Measurements from ENCODE around the gene SLTM.
"Not testable (repeated sequence)": the region's sequence is repeated elsewhere in the genome, so short reads cannot be mapped to it uniquely, and the experiment has no call there.

Gene SLTM

DNA sequence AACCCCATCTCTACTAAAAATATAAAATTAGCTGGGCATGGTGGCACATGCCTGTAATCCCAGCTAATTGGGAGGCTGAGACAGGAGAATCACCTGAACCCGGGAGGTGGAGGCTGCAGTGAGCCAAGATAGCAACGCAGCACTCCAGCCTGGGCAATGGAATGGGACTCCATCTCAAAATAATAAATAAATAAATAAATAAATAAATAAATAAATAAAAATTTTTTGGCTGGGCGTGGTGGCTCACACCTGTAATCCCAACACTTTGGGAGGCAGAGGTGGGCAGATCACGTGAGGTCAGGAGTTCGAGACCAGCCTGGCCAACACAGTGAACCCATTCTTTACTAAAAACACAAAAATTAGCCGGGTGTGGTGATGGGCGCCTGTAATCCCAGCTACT lies 13.0 kb downstream of the SLTM start (continued):
- TF ChIP-seq ZNF558 (tag by site-specific recombination; IDR thresholded peaks at IDR 0.05) (peak; percentile 17; the same call in 1 of the 2 replicates), ZNF623 (tag by site-specific recombination; IDR thresholded peaks at IDR 0.05) (peak; percentile 50; the same call in 1 of the 2 replicates), ZNF394 (tag by site-specific recombination; IDR thresholded peaks at IDR 0.05; ENCODE audit: borderline replicate concordance) (peak; percentile 82; the same call in 1 of the 2 replicates), ZNF140 (tag by site-specific recombination; IDR thresholded peaks at IDR 0.05) (peak; percentile 57; the same call in 1 of the 2 replicates)

- H3K36me3 ChIP-seq (ENCODE audit: control insufficient read depth in 2 of 2, insufficient read depth in 1 of 2, low read length in 2 of 2) = peaks cover 0 to 18% of the 10 kb centered on the region in 2 experiments; a peak in 2 of 3 replicates
Observed at GRCh38 chr15:58919232-58919631, 14.2 kb downstream of the SLTM start.

DNA sequence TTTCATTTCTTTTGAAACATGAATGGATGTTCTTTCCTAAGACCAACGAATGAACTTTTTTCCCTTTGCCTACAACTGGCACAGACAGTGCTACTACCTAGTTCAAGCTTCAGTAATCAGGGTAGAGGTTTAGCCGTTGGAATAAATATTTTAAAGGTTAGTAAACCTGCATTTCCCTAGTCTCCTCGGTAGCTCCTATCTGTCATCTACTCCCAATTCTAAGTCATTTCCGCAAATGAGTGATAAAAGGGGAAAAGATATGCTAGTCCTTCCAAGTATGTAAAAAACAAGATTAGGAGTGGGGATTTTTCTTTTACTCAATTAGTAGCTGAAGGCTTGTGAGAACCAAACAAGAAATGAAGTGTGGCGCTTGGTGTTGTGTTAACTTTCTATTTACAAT lies 15.2 kb downstream of the SLTM start:
- POLR2A ChIA-PET = no interaction called here
- Histone ChIP-seq H3K27ac (ENCODE audit: extremely low read depth, low read depth, low read length) (no peak overlapping the region), H3K4me1 (ENCODE audit: control insufficient read depth, insufficient read depth, low read length) (no peaks in the 10 kb centered on the region), H3K36me3 (ENCODE audit: control insufficient read depth in 2 of 2, insufficient read depth in 1 of 2, low read length in 2 of 2) (peaks cover 0 to 24% of the 10 kb centered on the region in 2 experiments; a peak in 2 of 3 replicates), H3K4me3 (ENCODE audit: low read depth, low read length) (no peak overlapping the region), H3K9me3 (ENCODE audit: control insufficient read depth, insufficient read depth, low read depth, low read length) (no peaks in the 10 kb centered on the region)
- TF ChIP-seq ZNF211 (tag by site-specific recombination; IDR thresholded peaks at IDR 0.05; ENCODE audit: low read depth) (no peak), ZFP41 (tag by site-specific recombination; IDR thresholded peaks at IDR 0.05; ENCODE audit: borderline replicate concordance) (no peak), ZNF558 (tag by site-specific recombination; IDR thresholded peaks at IDR 0.05) (no peak), ZNF398 (tag by site-specific recombination; IDR thresholded peaks at IDR 0.05) (no peak), ZNF791 (tag by site-specific recombination; IDR thresholded peaks at IDR 0.05) (no peak), SP3 (tag by site-specific recombination; IDR thresholded peaks at IDR 0.05) (no peak), ZBTB8A (tag by site-specific recombination; IDR thresholded peaks at IDR 0.05) (no peak)
- TF ChIP-seq, protein P1, sequence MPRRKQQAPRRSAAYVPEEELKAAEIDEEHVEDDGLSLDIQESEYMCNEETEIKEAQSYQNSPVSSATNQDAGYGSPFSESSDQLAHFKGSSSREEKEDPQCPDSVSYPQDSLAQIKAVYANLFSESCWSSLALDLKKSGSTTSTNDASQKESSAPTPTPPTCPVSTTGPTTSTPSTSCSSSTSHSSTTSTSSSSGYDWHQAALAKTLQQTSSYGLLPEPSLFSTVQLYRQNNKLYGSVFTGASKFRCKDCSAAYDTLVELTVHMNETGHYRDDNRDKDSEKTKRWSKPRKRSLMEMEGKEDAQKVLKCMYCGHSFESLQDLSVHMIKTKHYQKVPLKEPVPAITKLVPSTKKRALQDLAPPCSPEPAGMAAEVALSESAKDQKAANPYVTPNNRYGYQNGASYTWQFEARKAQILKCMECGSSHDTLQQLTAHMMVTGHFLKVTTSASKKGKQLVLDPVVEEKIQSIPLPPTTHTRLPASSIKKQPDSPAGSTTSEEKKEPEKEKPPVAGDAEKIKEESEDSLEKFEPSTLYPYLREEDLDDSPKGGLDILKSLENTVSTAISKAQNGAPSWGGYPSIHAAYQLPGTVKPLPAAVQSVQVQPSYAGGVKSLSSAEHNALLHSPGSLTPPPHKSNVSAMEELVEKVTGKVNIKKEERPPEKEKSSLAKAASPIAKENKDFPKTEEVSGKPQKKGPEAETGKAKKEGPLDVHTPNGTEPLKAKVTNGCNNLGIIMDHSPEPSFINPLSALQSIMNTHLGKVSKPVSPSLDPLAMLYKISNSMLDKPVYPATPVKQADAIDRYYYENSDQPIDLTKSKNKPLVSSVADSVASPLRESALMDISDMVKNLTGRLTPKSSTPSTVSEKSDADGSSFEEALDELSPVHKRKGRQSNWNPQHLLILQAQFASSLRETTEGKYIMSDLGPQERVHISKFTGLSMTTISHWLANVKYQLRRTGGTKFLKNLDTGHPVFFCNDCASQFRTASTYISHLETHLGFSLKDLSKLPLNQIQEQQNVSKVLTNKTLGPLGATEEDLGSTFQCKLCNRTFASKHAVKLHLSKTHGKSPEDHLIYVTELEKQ (tag by site-specific recombination; IDR thresholded peaks at IDR 0.05; ENCODE audit: borderline replicate concordance) = no peak
- CTCF ChIA-PET = no interaction called here

More at GRCh38 chr15:58919232-58919631, 14.2 kb downstream of the SLTM start:
- no peak overlapping the region for H3K4me3 ChIP-seq (ENCODE audit: low read depth, low read length)
- TF ChIP-seq ZFP3 (tag by site-specific recombination; IDR thresholded peaks at IDR 0.05; ENCODE audit: low read depth) = no peak
- H3K27ac ChIP-seq (ENCODE audit: extremely low read depth, low read depth, low read length) = no peak overlapping the region
- H3K4me1 ChIP-seq (ENCODE audit: control insufficient read depth, insufficient read depth, low read length) = no peaks in the 10 kb centered on the region
- H3K9me3 ChIP-seq (ENCODE audit: control insufficient read depth, insufficient read depth, low read depth, low read length) = no peaks in the 10 kb centered on the region
- CTCF ChIA-PET = no interaction called here
- POLR2A ChIA-PET = no interaction called here

DNA sequence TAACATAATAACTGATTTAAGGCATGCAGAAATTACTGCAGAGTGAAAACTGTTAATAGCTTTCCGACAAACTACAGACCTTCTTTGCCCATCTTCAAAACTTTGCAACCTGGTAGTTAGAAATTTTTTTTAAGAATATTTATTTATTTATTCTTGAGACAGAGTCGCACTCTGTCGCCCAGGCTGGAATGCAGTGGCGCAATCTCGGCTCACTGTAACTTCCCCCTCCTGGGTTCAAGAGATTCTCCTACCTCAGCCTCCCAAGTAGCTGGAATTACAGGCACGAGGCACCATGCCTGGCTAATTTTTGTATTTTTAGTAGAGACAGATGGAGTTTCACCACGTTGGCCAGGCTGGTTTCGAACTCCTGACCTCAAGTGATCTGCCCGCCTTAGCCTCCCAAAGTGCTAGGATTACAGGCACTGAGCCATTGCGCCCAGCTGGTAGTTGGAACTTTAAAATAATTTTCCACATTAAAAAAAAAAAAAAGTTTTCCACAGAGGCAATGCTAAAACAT lies 15.8 kb downstream of the SLTM start:
- H3K4me3 ChIP-seq (ENCODE audit: low read depth, low read length); H3K27ac ChIP-seq (ENCODE audit: extremely low read depth, low read depth, low read length); H3K9me3 ChIP-seq (ENCODE audit: control insufficient read depth, insufficient read depth, low read depth, low read length); H3K4me1 ChIP-seq (ENCODE audit: control insufficient read depth, insufficient read depth, low read length); POLR2A ChIA-PET; CTCF ChIA-PET: not testable (repeated sequence)
- peaks cover 0 to 28% of the 10 kb centered on the region in 2 experiments; a peak in 2 of 3 replicates for H3K36me3 ChIP-seq (ENCODE audit: control insufficient read depth in 2 of 2, insufficient read depth in 1 of 2, low read length in 2 of 2)

Data from HEK293 (cell line).